Left ventricle myocardium superior (tissue), 1 donor: ENCODE results near the gene PLIN3. TPM values are rescaled to one million over a fixed set of nuclear protein-coding genes. Genes with fewer than 3 reads are reported as not detected.
"Not testable (repeated sequence)": the region's sequence is repeated elsewhere in the genome, so short reads cannot be mapped to it uniquely, and the experiment has no call there.

Source experiments
- ATAC-seq: fragments of 200-7000 bp; cut with Tn5 transposase; one replicate; pipeline ENCODE4 v1.9.1; 2020; ENCODE audit warnings: mild to moderate bottlenecking, moderate library complexity
- DNase-seq: peaks from one replicate; pipeline ENCODE4 v3.0.0-alpha.2; 2020
- intact Hi-C: fragments of 100-400 bp; cut with micrococcal nuclease; formaldehyde crosslinking; loops from one replicate; pipeline ENCODE4 v1.11.0; 2022
- total RNA-seq: library from RNA; stranded (reverse); fragmentation: NEBNext Ultra II Directional; extraction: Animal tissue kit (Norgen Biotek cat#: 25700); gene quantifications from one replicate; pipeline ENCODE4 v1.2.1, GENCODE V29; 2021
- donor health status: DM: no; HTN: yes; CAD: no; lungs with severe emphysema.

PLIN3 gene
- total RNA-seq, 1 donor from 2014 or later: 25.8 TPM

DNA sequence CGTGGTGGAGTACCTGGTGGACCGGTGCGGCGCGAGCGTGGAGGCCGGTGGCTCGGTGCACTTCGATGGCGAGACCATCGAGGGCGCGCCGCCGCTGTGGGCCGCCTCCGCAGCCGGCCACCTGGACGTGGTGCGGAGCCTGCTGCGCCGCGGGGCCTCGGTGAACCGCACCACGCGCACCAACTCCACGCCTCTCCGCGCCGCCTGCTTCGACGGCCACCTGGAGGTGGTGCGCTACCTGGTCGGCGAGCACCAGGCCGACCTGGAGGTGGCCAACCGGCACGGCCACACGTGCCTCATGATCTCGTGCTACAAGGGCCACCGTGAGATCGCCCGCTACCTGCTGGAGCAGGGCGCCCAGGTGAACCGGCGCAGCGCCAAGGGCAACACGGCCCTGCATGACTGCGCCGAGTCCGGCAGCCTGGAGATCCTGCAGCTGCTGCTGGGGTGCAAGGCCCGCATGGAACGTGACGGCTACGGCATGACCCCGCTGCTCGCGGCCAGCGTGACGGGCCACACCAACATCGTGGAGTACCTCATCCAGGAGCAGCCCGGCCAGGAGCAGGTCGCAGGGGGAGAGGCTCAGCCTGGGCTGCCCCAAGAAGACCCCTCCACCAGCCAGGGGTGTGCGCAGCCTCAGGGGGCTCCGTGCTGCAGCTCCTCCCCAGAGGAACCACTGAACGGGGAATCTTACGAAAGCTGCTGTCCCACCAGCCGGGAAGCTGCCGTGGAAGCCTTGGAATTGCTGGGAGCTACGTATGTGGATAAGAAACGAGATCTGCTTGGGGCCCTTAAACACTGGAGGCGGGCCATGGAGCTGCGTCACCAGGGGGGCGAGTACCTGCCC lies 75.2 kb downstream of the PLIN3 start:
- DNase-seq: peak; percentile 53
- intact Hi-C loops: not testable (repeated sequence)

DNA sequence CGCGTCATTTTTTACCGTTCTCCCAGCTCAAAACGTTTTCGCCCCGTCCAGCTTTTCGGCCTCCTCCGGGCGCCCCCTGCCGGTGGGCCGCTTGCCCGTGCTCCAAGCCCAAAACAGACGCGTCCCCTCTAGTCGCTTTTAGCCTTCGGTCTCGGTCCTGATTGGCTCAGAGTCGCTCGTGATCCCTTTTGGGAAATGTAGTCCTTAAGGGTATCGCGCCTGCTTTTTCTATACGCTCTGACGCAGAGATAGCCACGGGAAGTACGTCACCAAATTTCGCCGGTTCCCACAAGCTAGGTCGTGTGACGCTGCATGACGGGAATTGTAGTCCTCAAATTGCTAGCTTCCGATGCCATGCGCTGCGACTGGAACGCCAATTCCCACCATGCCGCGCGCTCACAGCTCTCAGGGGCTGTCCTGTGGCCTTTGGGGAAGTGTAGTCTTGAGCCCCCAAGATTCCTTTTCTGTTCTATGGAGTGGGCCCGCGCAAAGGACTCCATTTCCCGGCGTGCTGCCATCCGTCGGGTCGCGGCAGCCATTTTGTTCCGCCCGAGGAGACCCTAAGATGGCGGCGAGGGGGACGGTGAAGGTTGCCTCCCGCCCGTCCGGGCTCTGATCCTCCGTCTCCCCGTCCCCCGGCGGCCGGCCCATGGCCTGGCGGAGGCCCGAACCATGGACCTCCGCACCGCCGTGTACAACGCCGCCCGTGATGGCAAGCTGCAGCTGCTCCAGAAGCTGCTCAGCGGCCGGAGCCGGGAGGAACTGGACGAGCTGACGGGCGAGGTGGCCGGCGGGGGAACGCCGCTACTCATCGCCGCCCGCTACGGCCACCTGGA lies 76.1 kb downstream of the PLIN3 start, which contains the start of gene FEM1A:
FEM1A (plus strand) TSS at position 552 of the 836 bp plus-strand sequence; CDS start at position 673, 121 bp downstream.
- peak; percentile 99 for ATAC-seq
- intact Hi-C loops: no loop called here
- peak; percentile 98 for DNase-seq

More for the DNA sequence above, 75.2 kb downstream of the PLIN3 start:
- not testable (repeated sequence) for ATAC-seq

Other genes starting within 250 kb of the PLIN3 start
- gene TNFAIP8L1, start 228.2 kb downstream of the PLIN3 start, total RNA-seq: 4.8 TPM
- 27.0 TPM for gene MYDGF, start 197.3 kb downstream of the PLIN3 start, total RNA-seq
- 53.9 TPM for gene DPP9, start 143.8 kb downstream of the PLIN3 start, total RNA-seq
- 49.6 TPM for gene FEM1A, start 75.9 kb downstream of the PLIN3 start, total RNA-seq
- 6.2 TPM for gene TICAM1, start 36.0 kb downstream of the PLIN3 start, total RNA-seq
- gene ARRDC5, start 35.2 kb upstream of the PLIN3 start, total RNA-seq: not detected
- gene UHRF1, start 41.8 kb upstream of the PLIN3 start, total RNA-seq: 1.5 TPM
- gene KDM4B, start 101.4 kb upstream of the PLIN3 start, total RNA-seq: 36.4 TPM